Measurements from ENCODE around the gene VENTX.

VENTX gene

DNA sequence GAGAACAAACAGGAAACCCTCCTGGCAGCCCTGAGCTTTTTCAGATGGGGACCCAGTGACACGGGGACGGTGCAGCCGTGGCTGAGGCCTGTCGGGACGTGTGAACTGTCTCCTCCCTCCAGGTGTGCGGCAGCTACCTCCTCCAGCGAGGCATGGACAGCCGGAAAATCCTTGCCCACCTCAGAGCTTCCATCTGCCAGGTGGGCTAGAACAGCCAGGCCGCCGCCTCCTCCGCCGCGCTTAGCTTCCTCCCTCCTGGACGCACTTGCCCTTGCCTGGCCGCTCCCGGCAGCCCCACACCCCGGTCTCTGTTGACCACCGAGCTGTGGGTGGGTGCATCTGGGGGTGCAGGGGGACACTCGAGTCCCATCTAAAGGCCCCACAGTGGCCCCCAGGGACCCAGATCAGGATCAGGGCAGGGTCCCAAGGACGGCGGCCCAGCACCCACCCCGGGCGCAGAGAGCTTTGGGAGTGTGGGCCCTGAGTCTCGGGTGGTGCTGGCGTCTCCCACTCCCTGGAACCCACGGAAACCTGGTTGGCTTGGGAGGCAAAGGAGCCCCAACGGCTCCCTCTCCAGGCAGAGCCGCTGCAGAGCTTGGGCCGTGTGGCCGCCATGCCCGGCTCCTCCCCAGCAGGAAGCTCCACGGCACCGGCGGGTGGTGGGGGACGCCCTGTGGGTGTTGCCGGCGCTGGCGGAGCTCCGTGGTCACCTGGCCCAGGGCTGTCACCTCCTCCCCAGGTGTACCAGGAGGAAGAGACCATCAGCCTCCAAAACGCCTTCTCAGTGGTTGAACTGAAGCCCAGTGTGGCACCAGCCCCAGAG is 40.5 kb upstream of the VENTX start:
- Histone ChIP-seq H3K4me1 (ENCODE audit: control insufficient read depth, insufficient read depth, low read length) (no peaks in the 10 kb centered on the region), H3K4me3 (ENCODE audit: low read length) (no peak overlapping the region), H3K36me3 (ENCODE audit: control insufficient read depth, insufficient read depth, low read length, severe bottlenecking) (no peaks in the 10 kb centered on the region), H3K9me3 (ENCODE audit: control insufficient read depth, low read length) (peaks cover 13% of the 10 kb centered on the region), H3K9ac (ENCODE audit: low read length) (no peak overlapping the region), H3K27me3 (replicated peaks; ENCODE audit: control insufficient read depth, insufficient read depth, low read length) (peaks cover 1% of the 10 kb centered on the region)
- DNase-seq (ENCODE audit: low read depth): no peak

DNA sequence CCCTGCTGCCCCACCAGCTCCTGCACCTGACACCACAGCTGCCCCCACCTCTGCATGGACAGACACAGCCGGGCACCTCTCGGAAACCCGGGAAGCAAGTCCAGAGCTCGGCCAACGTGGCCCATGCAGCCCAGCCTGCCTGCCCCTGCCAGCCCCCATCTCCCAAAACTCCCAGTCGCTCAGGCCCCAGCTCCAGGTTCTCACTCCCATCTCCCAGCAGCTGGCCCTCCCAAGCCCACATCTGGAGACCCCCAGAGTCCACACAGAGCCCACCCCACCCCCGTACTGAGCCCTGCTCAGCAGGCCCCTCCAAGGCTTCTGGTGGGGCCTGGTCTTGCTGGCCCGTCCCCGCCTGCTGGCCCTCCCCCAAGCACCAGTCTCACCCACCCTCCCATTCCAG is 39.9 kb upstream of the VENTX start:
- no peaks in the 10 kb centered on the region for H3K4me1 ChIP-seq (ENCODE audit: control insufficient read depth, insufficient read depth, low read length)
- peaks cover 10% of the 10 kb centered on the region for H3K9me3 ChIP-seq (ENCODE audit: control insufficient read depth, low read length)
- H3K27me3 ChIP-seq (replicated peaks; ENCODE audit: control insufficient read depth, insufficient read depth, low read length): no peaks in the 10 kb centered on the region
- DNase-seq (ENCODE audit: low read depth): no peak
- no peak overlapping the region for H3K9ac ChIP-seq (ENCODE audit: low read length)
- no peak overlapping the region for H3K4me3 ChIP-seq (ENCODE audit: low read length)
- no peaks in the 10 kb centered on the region for H3K36me3 ChIP-seq (ENCODE audit: control insufficient read depth, insufficient read depth, low read length, severe bottlenecking)

DNA sequence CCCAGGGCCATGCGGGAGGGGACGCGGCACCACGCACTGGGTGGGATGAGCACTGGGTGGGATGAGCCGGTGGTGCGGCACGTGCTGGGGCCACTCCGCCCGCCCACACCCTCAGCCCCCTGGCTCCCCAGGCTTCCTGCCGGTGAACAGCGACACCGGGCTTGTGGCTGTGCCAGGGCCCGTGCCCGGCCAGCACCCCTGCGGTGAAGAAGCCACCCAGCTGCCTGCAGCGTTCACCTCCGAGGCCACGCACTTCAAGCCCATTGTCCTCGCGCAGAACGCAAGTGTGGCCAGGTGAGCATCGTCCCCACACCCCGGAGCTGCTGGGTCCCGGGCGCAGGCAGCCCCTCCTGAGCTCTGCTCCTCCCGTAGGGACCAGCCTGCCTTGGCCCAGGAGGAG is 39.4 kb upstream of the VENTX start:
- Histone ChIP-seq H3K4me1 (ENCODE audit: control insufficient read depth, insufficient read depth, low read length) (no peaks in the 10 kb centered on the region), H3K9ac (ENCODE audit: low read length) (no peak overlapping the region), H3K4me3 (ENCODE audit: low read length) (no peak overlapping the region), H3K27me3 (replicated peaks; ENCODE audit: control insufficient read depth, insufficient read depth, low read length) (no peaks in the 10 kb centered on the region), H3K9me3 (ENCODE audit: control insufficient read depth, low read length) (peaks cover 10% of the 10 kb centered on the region), H3K36me3 (ENCODE audit: control insufficient read depth, insufficient read depth, low read length, severe bottlenecking) (no peaks in the 10 kb centered on the region)
- no peak for DNase-seq (ENCODE audit: low read depth)

DNA sequence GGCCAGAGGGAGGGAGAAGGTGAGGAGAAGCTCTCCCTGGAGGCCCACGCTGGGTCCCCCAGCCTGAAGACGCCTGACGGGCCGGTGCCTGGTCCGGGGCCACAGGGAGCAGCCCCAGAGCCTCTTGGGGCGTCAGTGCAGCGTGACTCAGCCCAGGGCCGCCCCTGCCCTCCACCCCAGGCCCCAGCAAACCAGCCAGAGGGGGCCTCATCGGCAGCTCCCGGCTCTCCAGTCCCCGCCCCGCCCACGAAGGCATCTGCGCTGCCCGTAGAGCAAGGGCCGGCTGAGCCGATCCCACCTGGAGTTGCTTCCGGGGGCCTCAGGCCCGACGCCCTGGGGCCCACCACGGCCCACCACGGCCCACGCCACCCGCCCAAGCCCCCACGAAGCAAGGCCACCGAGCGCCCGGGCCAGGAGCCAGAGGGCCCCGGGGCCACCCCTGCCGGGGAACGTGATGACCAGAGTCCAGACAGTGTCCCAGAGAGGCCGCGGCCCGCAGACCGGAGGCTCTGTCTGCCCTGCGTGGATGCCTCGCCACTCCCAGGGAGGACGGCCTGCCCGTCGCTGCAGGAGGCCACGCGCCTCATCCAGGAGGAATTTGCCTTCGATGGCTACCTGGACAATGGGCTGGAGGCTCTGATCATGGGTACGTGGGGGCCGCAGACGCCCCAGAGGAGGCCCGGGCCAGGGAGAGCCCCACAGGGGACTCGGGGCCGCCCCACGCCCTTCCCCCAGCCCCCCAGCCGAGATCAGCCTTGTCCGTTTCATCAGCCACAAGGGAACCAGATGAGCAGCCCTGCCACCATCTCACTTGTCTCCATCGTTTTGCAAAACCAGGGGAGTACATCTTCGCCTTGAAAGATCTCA is 38.8 kb upstream of the VENTX start:
- no peaks in the 10 kb centered on the region for H3K4me1 ChIP-seq (ENCODE audit: control insufficient read depth, insufficient read depth, low read length)
- H3K4me3 ChIP-seq (ENCODE audit: low read length): no peak overlapping the region
- H3K9ac ChIP-seq (ENCODE audit: low read length): no peak overlapping the region
- DNase-seq (ENCODE audit: low read depth): no peak
- no peaks in the 10 kb centered on the region for H3K27me3 ChIP-seq (replicated peaks; ENCODE audit: control insufficient read depth, insufficient read depth, low read length)
- H3K36me3 ChIP-seq (ENCODE audit: control insufficient read depth, insufficient read depth, low read length, severe bottlenecking): no peaks in the 10 kb centered on the region
- H3K9me3 ChIP-seq (ENCODE audit: control insufficient read depth, low read length): peaks cover 4% of the 10 kb centered on the region

DNA sequence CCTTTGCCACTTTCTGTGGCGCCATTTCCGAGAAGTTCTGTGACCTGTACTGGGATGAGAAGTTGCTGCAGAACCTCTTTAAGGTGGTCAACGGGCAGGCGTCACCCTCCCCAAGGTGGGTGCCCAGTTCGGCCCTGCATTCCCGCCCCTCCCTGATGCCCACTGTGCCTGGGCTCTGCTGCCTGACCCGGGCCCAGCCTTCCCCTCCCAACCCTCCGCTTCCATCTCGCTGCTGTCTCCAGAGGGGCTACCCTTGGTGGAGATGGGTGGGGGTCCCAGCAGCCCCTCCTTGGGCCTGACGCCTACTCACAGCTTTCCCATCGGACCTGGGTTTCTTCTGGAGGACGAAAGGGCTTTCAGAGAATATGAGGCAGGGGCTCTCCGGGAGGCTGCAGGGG is 38.2 kb upstream of the VENTX start:
- H3K9me3 ChIP-seq (ENCODE audit: control insufficient read depth, low read length): no peaks in the 10 kb centered on the region
- H3K4me1 ChIP-seq (ENCODE audit: control insufficient read depth, insufficient read depth, low read length): no peaks in the 10 kb centered on the region
- no peaks in the 10 kb centered on the region for H3K36me3 ChIP-seq (ENCODE audit: control insufficient read depth, insufficient read depth, low read length, severe bottlenecking)
- H3K9ac ChIP-seq (ENCODE audit: low read length): no peak overlapping the region
- no peaks in the 10 kb centered on the region for H3K27me3 ChIP-seq (replicated peaks; ENCODE audit: control insufficient read depth, insufficient read depth, low read length)
- no peak for DNase-seq (ENCODE audit: low read depth)
- H3K4me3 ChIP-seq (ENCODE audit: low read length): no peak overlapping the region

DNA sequence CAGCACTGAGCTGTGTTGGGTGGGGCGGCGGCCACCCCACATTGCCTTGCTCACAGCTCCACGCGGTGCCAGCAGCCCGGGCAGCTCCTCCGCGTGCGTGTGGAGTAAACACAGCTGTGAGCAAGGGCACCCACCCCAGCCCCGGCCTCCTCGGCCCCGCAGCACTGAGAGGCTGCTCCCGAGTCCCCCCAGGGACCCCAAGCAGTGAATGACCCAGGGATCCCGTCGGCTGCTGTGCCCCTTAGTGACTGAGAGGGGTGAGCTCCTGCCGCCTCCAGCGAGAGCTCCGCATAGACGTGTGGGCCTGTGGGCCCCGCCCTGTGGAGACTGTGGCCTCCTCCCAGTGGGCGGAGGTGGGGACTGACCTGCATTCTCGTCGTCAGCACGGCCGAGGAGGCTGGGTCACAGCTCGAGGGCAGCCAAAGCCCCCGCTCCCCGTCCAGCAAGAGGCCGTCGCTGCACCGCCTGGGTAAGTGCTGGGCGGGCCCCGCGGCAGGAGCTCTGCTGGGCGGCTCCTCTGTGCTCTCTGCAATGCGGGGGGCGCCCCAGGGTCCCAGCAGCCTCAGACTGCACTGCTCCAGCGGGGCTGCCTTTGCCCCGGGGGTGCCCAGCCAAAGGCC is 37.6 kb upstream of the VENTX start:
- no peak overlapping the region for H3K4me3 ChIP-seq (ENCODE audit: low read length)
- H3K36me3 ChIP-seq (ENCODE audit: control insufficient read depth, insufficient read depth, low read length, severe bottlenecking): no peaks in the 10 kb centered on the region
- no peaks in the 10 kb centered on the region for H3K4me1 ChIP-seq (ENCODE audit: control insufficient read depth, insufficient read depth, low read length)
- H3K9me3 ChIP-seq (ENCODE audit: control insufficient read depth, low read length): no peaks in the 10 kb centered on the region
- no peak overlapping the region for H3K9ac ChIP-seq (ENCODE audit: low read length)
- H3K27me3 ChIP-seq (replicated peaks; ENCODE audit: control insufficient read depth, insufficient read depth, low read length): no peaks in the 10 kb centered on the region
- DNase-seq (ENCODE audit: low read depth): no peak

DNA sequence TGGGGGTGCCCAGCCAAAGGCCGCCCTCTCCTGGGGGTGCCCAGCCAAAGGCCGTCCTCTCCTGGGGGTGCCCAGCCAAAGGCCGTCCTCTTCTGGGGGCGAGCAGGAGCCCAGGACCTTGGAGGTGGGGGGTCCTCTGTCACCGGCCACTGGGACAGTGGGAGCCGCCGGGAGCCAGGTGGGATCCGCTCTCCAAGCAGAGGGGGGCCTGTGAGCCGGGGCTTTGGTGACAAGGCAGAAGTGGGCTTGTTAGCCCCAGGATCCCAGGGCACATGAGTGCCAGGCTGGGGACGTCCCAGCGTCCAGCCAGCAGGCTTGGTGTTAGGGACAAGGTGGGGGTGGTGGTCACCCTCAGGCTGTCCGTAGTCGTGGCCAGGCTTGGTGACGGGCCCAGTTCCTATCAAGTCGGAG is 37.0 kb upstream of the VENTX start:
- Histone ChIP-seq H3K36me3 (ENCODE audit: control insufficient read depth, insufficient read depth, low read length, severe bottlenecking) (no peaks in the 10 kb centered on the region), H3K27me3 (replicated peaks; ENCODE audit: control insufficient read depth, insufficient read depth, low read length) (no peaks in the 10 kb centered on the region), H3K4me3 (ENCODE audit: low read length) (no peak overlapping the region), H3K9me3 (ENCODE audit: control insufficient read depth, low read length) (no peaks in the 10 kb centered on the region), H3K4me1 (ENCODE audit: control insufficient read depth, insufficient read depth, low read length) (no peaks in the 10 kb centered on the region), H3K9ac (ENCODE audit: low read length) (no peak overlapping the region)
- DNase-seq (ENCODE audit: low read depth): no peak

DNA sequence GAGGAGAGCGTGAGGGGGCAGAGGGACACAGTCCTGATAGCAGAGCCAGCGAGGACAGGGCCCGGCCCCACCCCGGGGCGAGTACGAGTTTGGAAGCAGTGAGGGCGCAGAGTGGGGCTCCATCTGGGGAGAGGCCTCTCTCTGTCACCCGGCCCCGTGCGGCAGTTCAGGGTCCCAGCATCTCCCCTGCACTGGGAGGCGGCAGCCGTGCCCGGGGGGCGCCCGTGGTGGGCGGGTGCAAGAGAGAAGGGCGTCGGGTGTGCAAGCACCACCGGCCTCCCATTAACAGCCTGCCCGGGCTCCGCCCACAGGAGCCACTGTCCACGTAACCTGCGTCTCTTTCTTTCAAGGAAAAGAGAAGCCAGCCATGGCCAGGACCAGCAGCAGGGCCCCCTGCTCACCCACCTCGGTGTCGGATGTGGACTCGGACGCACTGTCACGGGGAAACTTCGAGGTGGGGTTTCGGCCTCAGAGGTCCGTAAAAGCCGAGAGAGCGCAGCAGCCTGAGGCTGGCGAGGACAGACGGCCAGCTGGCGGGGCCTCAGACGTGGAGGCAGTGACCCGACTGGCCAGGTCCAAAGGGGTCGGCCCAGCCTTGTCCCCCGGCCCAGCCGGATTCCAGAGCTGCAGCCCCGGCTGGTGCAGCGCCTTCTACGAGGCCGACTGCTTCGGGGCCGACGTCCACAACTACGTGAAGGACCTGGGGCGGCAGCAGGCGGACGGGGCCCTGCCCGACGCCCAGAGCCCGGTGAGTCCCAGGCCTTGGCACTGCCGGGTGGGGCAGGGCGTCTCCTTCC is 36.3 kb upstream of the VENTX start:
- no peak overlapping the region for H3K9ac ChIP-seq (ENCODE audit: low read length)
- H3K4me1 ChIP-seq (ENCODE audit: control insufficient read depth, insufficient read depth, low read length): no peaks in the 10 kb centered on the region
- no peaks in the 10 kb centered on the region for H3K36me3 ChIP-seq (ENCODE audit: control insufficient read depth, insufficient read depth, low read length, severe bottlenecking)
- H3K9me3 ChIP-seq (ENCODE audit: control insufficient read depth, low read length): no peaks in the 10 kb centered on the region
- no peak for DNase-seq (ENCODE audit: low read depth)
- no peaks in the 10 kb centered on the region for H3K27me3 ChIP-seq (replicated peaks; ENCODE audit: control insufficient read depth, insufficient read depth, low read length)
- no peak overlapping the region for H3K4me3 ChIP-seq (ENCODE audit: low read length)

DNA sequence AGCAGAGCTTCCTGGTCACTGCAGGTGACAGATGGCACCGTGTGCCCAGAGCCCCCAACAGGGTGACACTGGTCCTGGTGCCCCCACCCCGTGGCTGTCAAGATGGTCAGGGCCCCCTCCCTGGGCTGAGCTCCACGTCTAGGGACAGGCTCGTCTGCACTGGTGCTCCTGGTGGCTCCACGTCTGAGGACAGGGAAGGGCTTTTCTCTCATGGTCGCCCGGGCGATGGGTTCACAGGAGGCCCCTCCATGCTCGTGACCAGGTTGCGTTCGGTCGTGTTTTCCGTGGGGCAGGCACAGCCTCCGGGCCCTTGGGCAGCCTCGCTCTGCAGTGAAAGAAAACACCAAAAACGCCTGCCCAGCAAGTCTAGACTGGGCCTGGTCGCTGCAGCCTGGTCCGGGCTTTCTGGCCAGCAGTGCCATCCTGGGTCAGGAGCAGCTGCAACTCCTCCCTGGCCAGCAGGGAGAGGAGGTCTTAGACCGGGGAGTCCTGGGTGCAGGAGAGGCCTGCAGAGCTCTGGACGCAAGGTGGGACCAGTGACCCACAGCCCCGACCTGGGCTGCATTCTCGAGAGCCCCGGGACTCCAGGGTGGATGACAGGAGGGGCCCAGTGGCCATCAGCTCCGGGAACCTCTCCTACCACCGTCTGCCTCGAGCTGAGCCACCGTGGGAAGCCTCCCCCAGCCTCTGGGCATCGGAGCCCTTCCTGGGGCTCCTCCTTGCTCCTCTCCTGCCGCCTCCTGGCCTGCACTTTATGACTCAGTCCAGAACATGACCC is 35.5 kb upstream of the VENTX start:
- no peaks in the 10 kb centered on the region for H3K4me1 ChIP-seq (ENCODE audit: control insufficient read depth, insufficient read depth, low read length)
- H3K9ac ChIP-seq (ENCODE audit: low read length): no peak overlapping the region
- no peaks in the 10 kb centered on the region for H3K9me3 ChIP-seq (ENCODE audit: control insufficient read depth, low read length)
- DNase-seq (ENCODE audit: low read depth): no peak
- no peaks in the 10 kb centered on the region for H3K27me3 ChIP-seq (replicated peaks; ENCODE audit: control insufficient read depth, insufficient read depth, low read length)
- H3K4me3 ChIP-seq (ENCODE audit: low read length): no peak overlapping the region
- H3K36me3 ChIP-seq (ENCODE audit: control insufficient read depth, insufficient read depth, low read length, severe bottlenecking): no peaks in the 10 kb centered on the region

DNA sequence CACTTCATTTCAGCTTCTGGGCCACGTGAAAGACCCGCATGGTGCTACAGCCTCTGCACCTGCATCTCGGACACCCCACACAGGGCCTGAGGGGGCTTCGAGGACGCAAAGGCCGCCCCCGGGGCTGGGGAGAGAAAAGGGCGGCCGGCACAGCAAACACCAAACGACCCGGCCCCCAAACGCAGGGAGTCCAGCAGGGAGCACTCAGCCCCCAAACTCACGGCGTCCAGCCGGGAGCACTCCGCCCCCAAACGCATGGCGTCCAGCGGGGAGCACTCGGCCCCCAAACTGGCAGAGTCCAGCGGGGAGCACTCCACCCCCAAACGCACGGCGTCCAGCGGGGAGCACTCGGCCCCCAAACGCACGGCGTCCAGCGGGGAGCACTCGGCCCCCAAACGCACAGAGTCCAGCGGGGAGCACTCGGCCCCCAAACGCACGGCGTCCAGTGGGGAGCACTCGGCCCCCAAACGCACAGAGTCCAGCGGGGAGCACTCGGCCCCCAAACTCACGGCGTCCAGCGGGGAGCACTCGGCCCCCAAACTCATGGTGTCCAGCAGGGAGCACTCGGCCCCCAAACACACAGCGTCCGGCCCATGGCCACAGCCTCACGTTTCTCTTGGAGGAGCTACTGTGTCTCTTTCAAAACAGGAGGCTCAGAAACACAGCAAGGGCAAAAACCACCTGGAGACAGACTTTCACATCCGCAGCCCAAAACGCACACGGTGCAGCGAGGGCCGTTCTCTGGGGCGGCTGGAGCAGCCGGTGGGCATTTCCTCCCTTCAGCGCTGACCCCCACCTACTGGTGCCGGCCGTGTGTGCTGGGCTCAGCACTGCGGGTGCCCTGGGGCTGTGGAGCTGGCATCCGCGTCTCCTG is 34.6 kb upstream of the VENTX start:
- DNase-seq (ENCODE audit: low read depth): no peak
- Histone ChIP-seq H3K9ac (ENCODE audit: low read length) (no peak overlapping the region), H3K36me3 (ENCODE audit: control insufficient read depth, insufficient read depth, low read length, severe bottlenecking) (no peaks in the 10 kb centered on the region), H3K27me3 (replicated peaks; ENCODE audit: control insufficient read depth, insufficient read depth, low read length) (no peaks in the 10 kb centered on the region), H3K4me3 (ENCODE audit: low read length) (no peak overlapping the region), H3K4me1 (ENCODE audit: control insufficient read depth, insufficient read depth, low read length) (no peaks in the 10 kb centered on the region), H3K9me3 (ENCODE audit: control insufficient read depth, low read length) (no peaks in the 10 kb centered on the region)

Measured in adipocyte (in vitro differentiated cells).